NOMO-1 treated with dmso at 0.1 percent for 144 hours (cell line): ENCODE results near the gene PGAP2.
"Not testable (repeated sequence)": the region's sequence is repeated elsewhere in the genome, so short reads cannot be mapped to it uniquely, and the experiment has no call there.

ENCODE experiments used
- DNase-seq: peaks from one replicate; lab custom pipeline; 2025; ENCODE audit not compliant: unreplicated experiment; lab: John Stamatoyannopoulos, UW

PGAP2 gene

GRCh38 chr11:3803726-3804495 lies 4.4 kb upstream of the PGAP2 start:
- no peak for DNase-seq

- peak; percentile 39 for DNase-seq
These were observed 682 bp downstream of the PGAP2 start for GRCh38 chr11:3808861-3809623.

- no peak for DNase-seq
These were observed 1.2 kb downstream of the PGAP2 start for GRCh38 chr11:3809624-3809928.

GRCh38 chr11:3810446-3810845 lies 2.1 kb downstream of the PGAP2 start:
- DNase-seq = no peak

- DNase-seq = no peak
These were observed 2.6 kb downstream of the PGAP2 start for GRCh38 chr11:3810951-3811350.

- not testable (repeated sequence) for DNase-seq
These were observed 6.5 kb downstream of the PGAP2 start for GRCh38 chr11:3814832-3815231.

GRCh38 chr11:3815845-3816244 lies 7.5 kb downstream of the PGAP2 start:
- DNase-seq = no peak

- no peak for DNase-seq
These were observed 8.3 kb downstream of the PGAP2 start for GRCh38 chr11:3816673-3817072.

GRCh38 chr11:3817181-3817800 lies 8.9 kb downstream of the PGAP2 start:
- DNase-seq = no peak

- DNase-seq = no peak
These were observed 12.6 kb downstream of the PGAP2 start for GRCh38 chr11:3820971-3821370.

- DNase-seq = no peak
These were observed 14.0 kb downstream of the PGAP2 start for GRCh38 chr11:3822312-3822711.

- no peak for DNase-seq
These were observed 14.9 kb downstream of the PGAP2 start for GRCh38 chr11:3823303-3823702.

GRCh38 chr11:3823762-3824506 lies 15.6 kb downstream of the PGAP2 start:
- DNase-seq = no peak

- peak; percentile 67 for DNase-seq
These were observed 16.5 kb downstream of the PGAP2 start for GRCh38 chr11:3824714-3825472.

GRCh38 chr11:3825473-3826154 lies 17.3 kb downstream of the PGAP2 start:
- no peak for DNase-seq

- no peak for DNase-seq
These were observed 18.4 kb downstream of the PGAP2 start for GRCh38 chr11:3826721-3827120.

- no peak for DNase-seq
These were observed 19.2 kb downstream of the PGAP2 start for GRCh38 chr11:3827434-3828186.

- DNase-seq = no peak
These were observed 21.7 kb downstream of the PGAP2 start for GRCh38 chr11:3830088-3830487.

- DNase-seq = no peak
These were observed 22.4 kb downstream of the PGAP2 start for GRCh38 chr11:3830730-3831129.
